ENCODE results near the gene ST6GAL2. TPM values are rescaled to one million over a fixed set of nuclear protein-coding genes. Genes with fewer than 3 reads are reported as not detected.

ST6GAL2 gene
- polyA plus RNA-seq, 1 of the 3 experiments (the other 2 are of a cell fraction) = 0.77 TPM

- H3K36me3 ChIP-seq (replicated peaks in 1 of 2; ENCODE audit: control insufficient read depth in 1 of 2, insufficient read depth in 2 of 2, low read length in 1 of 2) = no peaks in the 10 kb centered on the region
- no peaks in the 10 kb centered on the region for H3K9me2 ChIP-seq
- H3K27me3 ChIP-seq (ENCODE audit: insufficient read depth) = no peaks in the 10 kb centered on the region
- H3K4me3 ChIP-seq (ENCODE audit: low read depth in 2 of 2, low read length in 1 of 2) = no peak overlapping the region
- H3K4me2 ChIP-seq = no peak overlapping the region
- ChIA-PET CTCF (no interaction called here), POLR2A (no interaction called here)
- H3K9ac ChIP-seq = no peak overlapping the region
- no peak overlapping the region for H2AFZ ChIP-seq (ENCODE audit: low read depth)
- no peak for DNase-seq
- no peaks in the 10 kb centered on the region for H4K20me1 ChIP-seq (ENCODE audit: insufficient read depth)
- no peaks in the 10 kb centered on the region for H3K79me2 ChIP-seq (ENCODE audit: insufficient read depth)
- H3K9me3 ChIP-seq = no peaks in the 10 kb centered on the region
- TF ChIP-seq ELF1 (IDR thresholded peaks at IDR 0.05) = no peak
- TF ChIP-seq SMC3 (IDR thresholded peaks at IDR 0.05; ENCODE audit: low read depth, low read length) = no peak
- TF ChIP-seq FOXJ3 (CRISPR knock-in tag; IDR thresholded peaks at IDR 0.05) = no peak
- TF ChIP-seq RAD21 (IDR thresholded peaks at IDR 0.05; ENCODE audit: low read length) = no peak
- no peak for TF ChIP-seq ZBTB33 (IDR thresholded peaks at IDR 0.05; ENCODE audit: borderline replicate concordance, low read depth)
- TF ChIP-seq EP300 (IDR thresholded peaks at IDR 0.05; ENCODE audit: borderline replicate concordance in 1 of 2, low read depth in 1 of 2, low read length in 1 of 2) = no peak
- TF ChIP-seq EZH2phosphoT487 (IDR thresholded peaks at IDR 0.05; ENCODE audit: borderline replicate concordance, low read depth) = no peak
- no peak for TF ChIP-seq TAF1 (IDR thresholded peaks at IDR 0.05; ENCODE audit: borderline replicate concordance, low read depth, low read length)
- TF ChIP-seq RCOR1 (IDR thresholded peaks at IDR 0.05; ENCODE audit: low read length) = no peak
- no peak for TF ChIP-seq NRF1 (IDR thresholded peaks at IDR 0.05; ENCODE audit: low read depth, low read length)
- TF ChIP-seq REST (IDR thresholded peaks at IDR 0.05; ENCODE audit: low read depth, low read length) = no peak
- TF ChIP-seq MXI1 (IDR thresholded peaks at IDR 0.05; ENCODE audit: low read depth, low read length) = no peak
- TF ChIP-seq POLR2AphosphoS5 (IDR thresholded peaks at IDR 0.05; ENCODE audit: low read depth, low read length) = no peak
- no peak for TF ChIP-seq TCF12 (IDR thresholded peaks at IDR 0.05)
- TF ChIP-seq MEF2A (IDR thresholded peaks at IDR 0.05; ENCODE audit: borderline replicate concordance, low read depth) = no peak
- H3K27ac ChIP-seq (ENCODE audit: low read depth in 2 of 2, low read length in 1 of 2) = no peak overlapping the region
- H3F3A ChIP-seq (replicated peaks; ENCODE audit: insufficient read depth) = no peaks in the 10 kb centered on the region
- 65% methylated on average over 5 of the region's 5 CpGs for whole genome bisulfite sequencing (ENCODE audit: low lambda C conversion rate)
- no peaks in the 10 kb centered on the region for H3K4me1 ChIP-seq (ENCODE audit: control insufficient read depth in 1 of 2, insufficient read depth in 2 of 2, low read depth in 1 of 2, low read length in 1 of 2)
Observed at GRCh38 chr2:106764614-106765013, 121.4 kb downstream of the ST6GAL2 start.
